Calu3 (cell line): ENCODE results near the gene PDK3. TPM values are rescaled to one million over a fixed set of nuclear protein-coding genes. Genes with fewer than 3 reads are reported as not detected.

Source experiments
- BruUV-seq: library from RNA; stranded (reverse); fragments of 400-500 nt; replicated peaks from 2 replicates; lab custom pipeline; 2021; lab: Mats Ljungman, UMichigan
- CTCF ChIA-PET: fragments of 300-600 bp; sonication (Branson Sonifier 250); formaldehyde crosslinking; loops from one replicate; lab custom pipeline; 2022; ENCODE audit warnings: antibody characterized with exemption; lab: Charles Lee
- DNase-seq: peaks from one replicate; pipeline ENCODE4 v3.0.0; 2022
- H3K27ac Mint-ChIP-seq: one replicate; pipeline ENCODE4 v1.8.0; 2022; ENCODE audit warnings: mixed read lengths; ENCODE audit not compliant: unreplicated experiment
- H3K27me3 Mint-ChIP-seq: one replicate; pipeline ENCODE4 v1.8.0; 2022; ENCODE audit warnings: mixed read lengths; ENCODE audit not compliant: unreplicated experiment
- H3K36me3 Mint-ChIP-seq: one replicate; pipeline ENCODE4 v1.8.0; 2022; ENCODE audit warnings: mild to moderate bottlenecking, moderate library complexity, mixed read lengths; ENCODE audit not compliant: insufficient read depth, unreplicated experiment
- H3K4me1 Mint-ChIP-seq: one replicate; pipeline ENCODE4 v1.8.0; 2022; ENCODE audit warnings: mild to moderate bottlenecking, low read depth, mixed read lengths; ENCODE audit not compliant: unreplicated experiment
- H3K4me3 Mint-ChIP-seq: one replicate; pipeline ENCODE4 v1.8.0; 2022; ENCODE audit warnings: mild to moderate bottlenecking, low read depth, moderate library complexity, mixed read lengths; ENCODE audit not compliant: unreplicated experiment
- H3K9me3 Mint-ChIP-seq: one replicate; pipeline ENCODE4 v1.8.0; 2022; ENCODE audit warnings: low read depth, mixed read lengths; ENCODE audit not compliant: unreplicated experiment
- CTCF ChIP-seq: fragments of 200-600 bp; IDR thresholded peaks from one replicate; pipeline ENCODE4 v1.8.0; 2022; ENCODE audit warnings: antibody characterized with exemption; ENCODE audit not compliant: unreplicated experiment
- intact Hi-C: fragments of 100-400 bp; cut with micrococcal nuclease; formaldehyde crosslinking; loops from one replicate; pipeline ENCODE4 v1.10.0; 2022; ENCODE audit not compliant: unreplicated experiment
- total RNA-seq: library from RNA; stranded (reverse); gene quantifications from 2 replicates; pipeline ENCODE4 v1.2.3, GENCODE V29; 2022

PDK3 gene
- total RNA-seq, 1 experiment from 2014 or later = 13.7 TPM

DNA sequence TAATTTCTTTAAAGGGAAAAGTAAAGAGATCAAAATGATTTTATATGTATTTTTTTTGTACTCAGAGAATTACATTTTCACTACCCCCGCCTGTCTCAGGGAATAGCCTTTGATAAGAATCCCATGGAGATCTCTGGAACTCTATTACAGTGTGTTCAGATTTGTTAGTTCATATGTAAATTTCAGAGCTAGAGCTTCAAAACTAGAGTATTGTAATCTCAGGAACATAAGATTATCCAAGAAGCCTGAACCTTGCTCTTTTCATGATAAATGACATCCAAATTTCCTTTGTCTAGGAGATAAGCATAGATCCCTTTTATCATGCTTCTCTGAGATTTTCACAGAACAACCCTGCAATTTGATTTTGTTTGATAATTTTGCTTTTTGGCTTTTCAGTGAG is 82.9 kb downstream of the PDK3 start:
- Mint-ChIP-seq H3K4me3 (no peak overlapping the region), H3K27me3 (no peaks in the 10 kb centered on the region), H3K9me3 (no peaks in the 10 kb centered on the region), H3K27ac (no peak overlapping the region), H3K36me3 (no peaks in the 10 kb centered on the region), H3K4me1 (no peaks in the 10 kb centered on the region)
- TF ChIP-seq CTCF = no peak
- no peak for DNase-seq
- CTCF ChIA-PET = interaction anchor here (0.8 kb wide), 1 partner anchor 16 kb away, joined by 4 read pairs; no protein-coding TSS in a partner anchor
- intact Hi-C loops = no loop called here
- no TSS peak for BruUV-seq

GRCh38 chrX:24550166-24550565 is 85.1 kb downstream of the PDK3 start:
- no peak overlapping the region for H3K27ac Mint-ChIP-seq
- no TSS peak for BruUV-seq
- no peak overlapping the region for H3K4me3 Mint-ChIP-seq
- no peaks in the 10 kb centered on the region for H3K27me3 Mint-ChIP-seq
- H3K4me1 Mint-ChIP-seq = no peaks in the 10 kb centered on the region
- CTCF ChIA-PET = no interaction called here
- H3K36me3 Mint-ChIP-seq = no peaks in the 10 kb centered on the region
- intact Hi-C loops = no loop called here
- H3K9me3 Mint-ChIP-seq = no peaks in the 10 kb centered on the region
- no peak for DNase-seq
- no peak for TF ChIP-seq CTCF

DNA sequence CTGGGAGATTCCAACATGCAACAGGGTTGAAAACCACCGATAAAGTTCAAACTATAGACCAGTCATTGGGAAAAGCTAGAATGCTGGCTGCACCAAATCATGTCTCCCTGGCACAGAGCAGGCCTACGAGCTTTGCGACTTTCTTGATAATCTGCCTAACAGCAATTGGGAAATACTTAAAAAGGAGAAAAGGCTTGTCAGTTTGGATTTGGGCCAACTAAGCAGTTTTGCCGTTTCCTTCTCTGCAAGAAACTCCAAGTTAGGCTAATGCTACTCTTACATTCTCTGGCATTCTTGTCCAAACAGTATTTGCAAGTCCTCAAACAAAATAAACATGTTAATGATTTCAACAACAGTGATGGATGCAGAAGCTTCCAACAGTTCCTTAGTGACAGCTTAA is 87.9 kb downstream of the PDK3 start:
- CTCF ChIA-PET = no interaction called here
- no peak for TF ChIP-seq CTCF
- no peaks in the 10 kb centered on the region for H3K4me1 Mint-ChIP-seq
- no peak overlapping the region for H3K4me3 Mint-ChIP-seq
- intact Hi-C loops = no loop called here
- BruUV-seq = no TSS peak
- H3K27me3 Mint-ChIP-seq = no peaks in the 10 kb centered on the region
- DNase-seq = no peak
- H3K36me3 Mint-ChIP-seq = no peaks in the 10 kb centered on the region
- no peak overlapping the region for H3K27ac Mint-ChIP-seq
- no peaks in the 10 kb centered on the region for H3K9me3 Mint-ChIP-seq

- intact Hi-C loops = loop anchor here (2.0 kb wide), 1 partner anchor 166 kb away; no protein-coding TSS in a partner anchor
- BruUV-seq = no TSS peak
- CTCF ChIA-PET = no interaction called here
- no peak for TF ChIP-seq CTCF
- Mint-ChIP-seq H3K4me3 (no peak overlapping the region), H3K27me3 (peaks cover 21% of the 10 kb centered on the region), H3K27ac (no peak overlapping the region), H3K4me1 (no peaks in the 10 kb centered on the region), H3K9me3 (no peaks in the 10 kb centered on the region), H3K36me3 (no peaks in the 10 kb centered on the region)
- DNase-seq = no peak
These were observed 96.0 kb downstream of the PDK3 start for GRCh38 chrX:24561121-24561520.
